Panc1 (cell line): ENCODE data around the gene E2F1. TPM values are rescaled to one million over a fixed set of nuclear protein-coding genes. Genes with fewer than 3 reads are reported as not detected.

Experiments used
- ATAC-seq: fragments of 200-7000 bp; cut with Tn5 transposase; 2 replicates; pipeline ENCODE4 v1.9.1; 2020; ENCODE audit warnings: mild to moderate bottlenecking, moderate library complexity
- BruUV-seq: library from RNA; stranded (reverse); fragments of 400-500 nt; replicated peaks from 2 replicates; lab custom pipeline; 2021; lab: Mats Ljungman, UMichigan
- CTCF ChIA-PET: fragments of 300-600 bp; sonication (Branson Sonifier 250); formaldehyde crosslinking; loops from one replicate; lab custom pipeline; 2022; ENCODE audit warnings: antibody characterized with exemption; lab: Charles Lee
- POLR2A ChIA-PET: fragments of 300-600 bp; sonication (Branson Sonifier 250); formaldehyde crosslinking; loops from one replicate; lab custom pipeline; 2022; ENCODE audit warnings: antibody characterized with exemption; lab: Charles Lee
- DNase-seq: peaks from one replicate; pipeline ENCODE4 v3.0.0-alpha.2; 2010; ENCODE audit warnings: low read depth, low spot score
- H3K27ac ChIP-seq: 2 replicates; pipeline ENCODE4 v1.5.1; 2011; ENCODE audit warnings: mild to moderate bottlenecking, low read length, inconsistent platforms
- H3K27me3 ChIP-seq: fragments of 200-500 bp; sonication (Bioruptor generic); 2 replicates; pipeline ENCODE4 v1.6.0; 2014; ENCODE audit warnings: low read length, inconsistent platforms; ENCODE audit not compliant: control insufficient read depth, insufficient read depth
- H3K36me3 ChIP-seq: fragments of 200-500 bp; sonication (Bioruptor generic); 2 replicates; pipeline ENCODE4 v1.5.1; 2014; ENCODE audit warnings: inconsistent platforms, mild to moderate bottlenecking, low read length, moderate library complexity; ENCODE audit not compliant: control insufficient read depth, insufficient read depth
- H3K4me1 ChIP-seq: 2 replicates; pipeline ENCODE4 v1.5.1; 2011; ENCODE audit warnings: inconsistent platforms, mild to moderate bottlenecking, low read length, moderate library complexity; ENCODE audit not compliant: control insufficient read depth, insufficient read depth
- H3K4me3 ChIP-seq, 2 experiments: 2 replicates each; pipeline ENCODE4 v1.5.1; 2011 to 2012; ENCODE audit warnings: low read depth in 2 of 2, low read length in 2 of 2, mild to moderate bottlenecking in 2 of 2, inconsistent platforms in 1 of 2, moderate library complexity in 1 of 2
- H3K9me3 ChIP-seq: fragments of 200-500 bp; sonication (Bioruptor generic); 2 replicates; pipeline ENCODE4 v1.5.1; 2014; ENCODE audit warnings: low read depth, mild to moderate bottlenecking, inconsistent platforms, low read length, moderate library complexity; ENCODE audit not compliant: control insufficient read depth, insufficient read depth
- POLR2AphosphoS5 ChIP-seq: IDR thresholded peaks from 2 replicates; pipeline ENCODE4 v1.6.1; 2012; ENCODE audit warnings: mild to moderate bottlenecking, low read depth, low read length, moderate library complexity
- SIN3A ChIP-seq: IDR thresholded peaks from 2 replicates; pipeline ENCODE4 v1.6.1; 2012; ENCODE audit warnings: low read depth, mild to moderate bottlenecking, low read length, moderate library complexity, borderline replicate concordance; ENCODE audit not compliant: insufficient read depth
- TCF7L2 ChIP-seq: IDR thresholded peaks from 2 replicates; pipeline ENCODE4 v1.6.1; 2011; ENCODE audit warnings: mild to moderate bottlenecking, low read depth, low read length, inconsistent platforms
- in situ Hi-C: cut with HindIII; loops from 2 replicates; pipeline ENCODE4 v1.10.0; 2016; ENCODE audit warnings: low sequenced_read_pairs, low pct_unique_long_range_greater_than_20kb
- intact Hi-C: fragments of 100-400 bp; cut with micrococcal nuclease; formaldehyde crosslinking; loops from one replicate; pipeline ENCODE4 v1.10.0; 2022; ENCODE audit not compliant: unreplicated experiment
- total RNA-seq: library from RNA; stranded (reverse); gene quantifications from one replicate; pipeline ENCODE4 v1.2.1, GENCODE V29; 2021; ENCODE audit not compliant: unreplicated experiment
- TF ChIP-seq, protein P1 (sequence below), 2 experiments: IDR thresholded peaks; 2 replicates each; pipeline ENCODE4 v1.6.1; 2011 to 2012; ENCODE audit warnings: low read depth in 2 of 2, control low read depth in 1 of 2, low read length in 1 of 2, mild to moderate bottlenecking in 1 of 2, moderate library complexity in 1 of 2; ENCODE audit not compliant: insufficient read depth in 1 of 2
- TF ChIP-seq, protein P2 (sequence below): fragments of 450-650 bp; IDR thresholded peaks from 2 replicates; pipeline ENCODE4 v1.5.1; 2017; ENCODE audit warnings: mild to moderate bottlenecking

Gene E2F1
- total RNA-seq, 1 experiment from 2014 or later = 64.2 TPM

DNA sequence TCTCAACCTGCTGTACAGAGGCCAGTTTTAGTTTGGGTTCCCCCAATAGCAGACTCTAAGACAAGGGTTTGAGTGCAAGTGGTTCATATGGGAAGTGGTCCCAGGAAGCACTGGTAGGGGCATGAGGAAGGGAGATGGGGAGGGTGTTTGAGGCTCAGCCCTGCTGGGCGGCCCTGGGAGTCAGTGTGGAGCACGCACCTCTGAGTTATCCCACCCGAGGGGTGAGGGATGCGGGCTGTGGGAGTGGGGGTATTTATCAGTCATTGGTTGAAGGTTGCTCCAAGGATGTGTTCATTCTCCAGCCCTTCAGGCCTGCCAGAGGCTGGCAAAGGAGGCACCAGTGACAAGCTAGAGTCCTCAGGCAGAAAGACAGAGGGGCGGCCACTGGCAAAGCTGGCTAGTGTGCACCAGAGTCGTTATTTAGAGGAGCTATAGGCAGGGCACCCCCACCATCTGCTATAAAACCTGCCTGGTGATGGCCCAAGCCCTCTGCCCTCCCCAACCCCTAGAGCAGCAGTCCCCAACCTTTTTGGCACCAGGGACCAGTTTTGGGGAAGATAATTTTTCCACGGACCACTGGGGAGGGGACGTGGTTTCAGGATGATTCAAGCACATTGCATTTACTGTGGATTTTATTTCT is 17.4 kb upstream of the E2F1 start:
- BruUV-seq = no TSS peak

DNA sequence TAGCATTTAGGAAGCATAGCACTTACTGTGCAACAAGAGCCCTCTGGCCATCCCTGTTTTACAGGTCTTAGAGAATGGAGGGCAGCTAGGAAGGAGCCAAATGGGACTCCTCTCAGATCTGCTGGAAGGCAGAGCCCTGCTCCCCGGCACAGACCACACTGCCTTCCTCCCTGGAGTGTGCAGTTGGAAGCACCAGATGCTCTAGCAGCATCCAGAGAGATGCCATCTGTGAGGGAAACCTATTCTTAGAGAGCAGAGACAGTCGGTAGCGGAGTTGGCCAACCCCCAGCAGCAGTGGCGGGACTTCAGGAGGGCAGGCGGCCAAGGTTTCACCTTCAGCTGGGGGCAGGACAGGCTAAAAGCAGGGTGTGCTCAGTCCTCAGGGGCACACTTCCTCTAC is 16.7 kb upstream of the E2F1 start:
- ChIA-PET CTCF (no interaction called here), POLR2A (no interaction called here)
- no peaks in the 10 kb centered on the region for H3K27me3 ChIP-seq
- no peak for TF ChIP-seq SIN3A
- TF ChIP-seq, protein P1, sequence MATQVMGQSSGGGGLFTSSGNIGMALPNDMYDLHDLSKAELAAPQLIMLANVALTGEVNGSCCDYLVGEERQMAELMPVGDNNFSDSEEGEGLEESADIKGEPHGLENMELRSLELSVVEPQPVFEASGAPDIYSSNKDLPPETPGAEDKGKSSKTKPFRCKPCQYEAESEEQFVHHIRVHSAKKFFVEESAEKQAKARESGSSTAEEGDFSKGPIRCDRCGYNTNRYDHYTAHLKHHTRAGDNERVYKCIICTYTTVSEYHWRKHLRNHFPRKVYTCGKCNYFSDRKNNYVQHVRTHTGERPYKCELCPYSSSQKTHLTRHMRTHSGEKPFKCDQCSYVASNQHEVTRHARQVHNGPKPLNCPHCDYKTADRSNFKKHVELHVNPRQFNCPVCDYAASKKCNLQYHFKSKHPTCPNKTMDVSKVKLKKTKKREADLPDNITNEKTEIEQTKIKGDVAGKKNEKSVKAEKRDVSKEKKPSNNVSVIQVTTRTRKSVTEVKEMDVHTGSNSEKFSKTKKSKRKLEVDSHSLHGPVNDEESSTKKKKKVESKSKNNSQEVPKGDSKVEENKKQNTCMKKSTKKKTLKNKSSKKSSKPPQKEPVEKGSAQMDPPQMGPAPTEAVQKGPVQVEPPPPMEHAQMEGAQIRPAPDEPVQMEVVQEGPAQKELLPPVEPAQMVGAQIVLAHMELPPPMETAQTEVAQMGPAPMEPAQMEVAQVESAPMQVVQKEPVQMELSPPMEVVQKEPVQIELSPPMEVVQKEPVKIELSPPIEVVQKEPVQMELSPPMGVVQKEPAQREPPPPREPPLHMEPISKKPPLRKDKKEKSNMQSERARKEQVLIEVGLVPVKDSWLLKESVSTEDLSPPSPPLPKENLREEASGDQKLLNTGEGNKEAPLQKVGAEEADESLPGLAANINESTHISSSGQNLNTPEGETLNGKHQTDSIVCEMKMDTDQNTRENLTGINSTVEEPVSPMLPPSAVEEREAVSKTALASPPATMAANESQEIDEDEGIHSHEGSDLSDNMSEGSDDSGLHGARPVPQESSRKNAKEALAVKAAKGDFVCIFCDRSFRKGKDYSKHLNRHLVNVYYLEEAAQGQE (IDR thresholded peaks at IDR 0.05; ENCODE audit: insufficient read depth in 1 of 2, low read depth in 2 of 2, low read length in 1 of 2) = no peak
- TF ChIP-seq, protein P2, sequence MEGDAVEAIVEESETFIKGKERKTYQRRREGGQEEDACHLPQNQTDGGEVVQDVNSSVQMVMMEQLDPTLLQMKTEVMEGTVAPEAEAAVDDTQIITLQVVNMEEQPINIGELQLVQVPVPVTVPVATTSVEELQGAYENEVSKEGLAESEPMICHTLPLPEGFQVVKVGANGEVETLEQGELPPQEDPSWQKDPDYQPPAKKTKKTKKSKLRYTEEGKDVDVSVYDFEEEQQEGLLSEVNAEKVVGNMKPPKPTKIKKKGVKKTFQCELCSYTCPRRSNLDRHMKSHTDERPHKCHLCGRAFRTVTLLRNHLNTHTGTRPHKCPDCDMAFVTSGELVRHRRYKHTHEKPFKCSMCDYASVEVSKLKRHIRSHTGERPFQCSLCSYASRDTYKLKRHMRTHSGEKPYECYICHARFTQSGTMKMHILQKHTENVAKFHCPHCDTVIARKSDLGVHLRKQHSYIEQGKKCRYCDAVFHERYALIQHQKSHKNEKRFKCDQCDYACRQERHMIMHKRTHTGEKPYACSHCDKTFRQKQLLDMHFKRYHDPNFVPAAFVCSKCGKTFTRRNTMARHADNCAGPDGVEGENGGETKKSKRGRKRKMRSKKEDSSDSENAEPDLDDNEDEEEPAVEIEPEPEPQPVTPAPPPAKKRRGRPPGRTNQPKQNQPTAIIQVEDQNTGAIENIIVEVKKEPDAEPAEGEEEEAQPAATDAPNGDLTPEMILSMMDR = no peak
- no peak for TF ChIP-seq POLR2AphosphoS5
- no peak for TF ChIP-seq TCF7L2
- intact Hi-C loops (no loop called here), in situ Hi-C loops (no loop called here)
- H3K36me3 ChIP-seq = no peaks in the 10 kb centered on the region
- no peak overlapping the region for H3K27ac ChIP-seq
- H3K4me1 ChIP-seq = no peaks in the 10 kb centered on the region
- no peaks in the 10 kb centered on the region for H3K9me3 ChIP-seq
- DNase-seq (no peak), ATAC-seq (peak; percentile 69)
- BruUV-seq = no TSS peak
- no peak overlapping the region for H3K4me3 ChIP-seq

More for the DNA sequence above, 17.4 kb upstream of the E2F1 start:
- Histone ChIP-seq H3K4me1 (no peaks in the 10 kb centered on the region), H3K9me3 (no peaks in the 10 kb centered on the region), H3K27ac (no peak overlapping the region), H3K36me3 (no peaks in the 10 kb centered on the region), H3K4me3 (no peak overlapping the region), H3K27me3 (no peaks in the 10 kb centered on the region)
- in situ Hi-C loops = no loop called here
- intact Hi-C loops = no loop called here
- CTCF ChIA-PET = no interaction called here
- POLR2A ChIA-PET = no interaction called here
- ATAC-seq (no peak), DNase-seq (no peak)
- TF ChIP-seq, protein P1 (IDR thresholded peaks at IDR 0.05; ENCODE audit: insufficient read depth in 1 of 2, low read depth in 2 of 2, low read length in 1 of 2) = no peak
- no peak for TF ChIP-seq SIN3A
- no peak for TF ChIP-seq TCF7L2
- TF ChIP-seq, protein P2 = no peak
- no peak for TF ChIP-seq POLR2AphosphoS5
